SW480 (cell line): ENCODE results near the gene TMEM39A.

Source experiments
- DNase-seq: peaks from one replicate; pipeline ENCODE4 v3.0.0-alpha.2; 2016; ENCODE audit warnings: low spot score

Gene TMEM39A

DNA sequence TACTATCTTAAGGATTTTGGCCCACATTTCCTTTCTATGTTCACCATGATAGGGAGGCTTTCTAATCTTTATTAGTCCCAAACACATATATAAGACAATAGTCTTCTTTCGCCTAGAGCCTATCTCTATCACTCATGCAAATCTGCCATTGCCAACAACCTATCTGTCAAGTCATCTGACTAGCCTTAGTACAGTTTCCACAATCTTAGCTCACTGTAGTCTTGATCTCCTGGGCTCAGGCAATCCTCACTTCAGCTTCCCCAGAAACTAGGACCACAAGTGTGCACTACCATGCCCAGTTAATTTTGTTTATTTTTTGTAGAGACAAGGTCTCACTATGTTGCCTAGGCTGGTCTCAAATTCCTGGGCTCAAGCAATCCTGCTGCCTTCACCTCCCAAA, 6.9 kb downstream of the TMEM39A start:
- no peak for DNase-seq

DNA sequence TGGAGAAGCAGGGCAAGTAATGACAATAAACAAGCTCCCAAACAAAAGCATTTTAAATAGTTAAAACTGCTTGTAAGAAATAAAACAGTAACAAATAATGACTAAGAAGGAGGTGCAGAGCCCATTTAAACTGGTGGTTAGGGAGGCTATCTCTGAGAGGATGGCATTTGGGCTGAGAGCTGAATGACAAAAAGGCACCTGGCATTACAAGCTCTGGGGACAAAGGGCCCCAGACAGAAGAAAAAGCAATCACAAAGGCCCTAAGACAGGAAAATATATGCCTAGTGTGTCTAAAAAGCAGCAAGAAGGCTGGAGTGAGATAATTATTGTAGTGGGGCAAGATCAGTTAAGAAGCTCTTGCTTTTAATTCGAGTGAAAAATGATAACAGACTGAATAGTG, 9.6 kb downstream of the TMEM39A start:
- no peak for DNase-seq

DNA sequence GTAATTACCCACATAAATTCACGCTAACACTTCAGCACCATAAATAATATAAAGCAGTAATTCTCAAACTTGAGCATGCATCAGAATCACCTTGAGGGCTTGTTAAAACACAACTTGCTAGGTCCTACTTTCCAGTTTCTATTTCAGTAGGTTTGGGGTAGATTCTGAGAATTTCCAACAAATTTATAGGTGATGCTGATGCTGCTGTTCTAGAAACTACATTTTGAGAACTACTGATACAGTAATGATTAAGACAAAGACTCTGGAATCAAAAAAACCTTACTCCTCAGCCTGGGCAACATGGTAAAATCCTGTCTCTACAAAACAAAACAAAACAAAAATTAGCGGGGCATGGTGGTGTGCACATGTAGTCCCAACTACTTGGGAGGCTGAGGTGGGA, 18.8 kb downstream of the TMEM39A start:
- no peak for DNase-seq

DNA sequence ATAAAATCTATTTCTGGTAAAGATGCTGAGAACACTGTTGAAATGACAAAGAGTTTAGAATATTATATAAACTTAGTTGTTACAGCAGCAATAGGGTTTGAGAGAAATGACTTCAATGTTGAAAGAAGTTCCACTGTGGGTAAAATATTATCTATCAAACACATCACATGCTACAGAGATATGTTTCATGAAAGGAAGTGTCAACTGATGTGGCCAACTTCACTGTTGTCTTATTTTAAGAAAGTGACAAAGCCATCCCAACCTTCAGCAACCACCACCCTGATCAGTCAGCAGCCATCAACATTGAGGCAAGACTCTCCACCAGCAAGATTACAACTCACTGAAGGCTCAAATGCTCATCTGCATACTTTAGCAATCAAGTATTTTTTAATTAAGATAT, 20.2 kb downstream of the TMEM39A start:
- DNase-seq, result no peak

DNA sequence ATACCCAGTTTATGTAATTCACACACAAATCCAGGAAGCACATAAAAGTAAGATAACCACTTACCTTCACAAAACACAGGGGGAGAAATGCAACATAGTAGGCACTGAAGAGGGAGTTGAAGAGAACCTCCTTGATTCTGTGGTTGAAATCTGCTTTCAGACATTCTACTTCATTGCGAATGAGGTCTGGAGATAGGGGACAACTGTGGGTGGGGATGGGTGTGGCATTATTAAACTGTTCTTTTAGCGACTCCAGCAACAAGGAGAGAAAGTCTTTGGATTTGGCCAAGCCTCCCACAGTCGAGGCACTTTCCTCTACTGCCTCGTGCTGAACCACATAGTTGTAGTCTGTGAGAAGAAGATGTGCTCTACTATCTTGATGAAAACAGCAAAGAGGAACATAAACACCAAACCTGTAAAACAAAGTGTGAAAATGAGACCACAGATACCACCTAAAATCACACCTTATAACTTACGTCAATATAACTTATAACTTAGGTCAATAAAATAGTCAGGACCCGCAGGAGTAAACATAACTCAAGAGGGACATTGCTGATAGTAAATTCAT, 25.6 kb downstream of the TMEM39A start:
- no peak for DNase-seq

DNA sequence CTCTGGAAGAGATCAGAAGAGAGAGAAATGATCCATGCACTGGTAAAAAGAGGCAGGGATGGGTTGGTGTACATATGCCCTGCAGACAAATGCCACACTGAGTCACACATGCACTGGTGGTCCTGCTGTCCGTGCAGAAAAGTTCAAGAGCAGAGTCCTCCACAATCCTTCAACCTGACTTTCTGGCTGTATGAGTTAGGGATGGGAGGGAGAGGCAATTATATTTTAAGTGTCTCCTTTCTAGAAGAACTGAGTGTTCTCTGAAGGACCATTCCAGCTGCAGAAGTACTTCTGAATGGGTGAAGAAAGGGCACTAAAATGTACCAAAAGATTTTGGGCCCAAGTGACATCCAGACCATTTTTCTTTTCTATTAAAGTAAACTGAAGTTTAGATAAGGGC, 26.4 kb downstream of the TMEM39A start:
- DNase-seq, result no peak

DNA sequence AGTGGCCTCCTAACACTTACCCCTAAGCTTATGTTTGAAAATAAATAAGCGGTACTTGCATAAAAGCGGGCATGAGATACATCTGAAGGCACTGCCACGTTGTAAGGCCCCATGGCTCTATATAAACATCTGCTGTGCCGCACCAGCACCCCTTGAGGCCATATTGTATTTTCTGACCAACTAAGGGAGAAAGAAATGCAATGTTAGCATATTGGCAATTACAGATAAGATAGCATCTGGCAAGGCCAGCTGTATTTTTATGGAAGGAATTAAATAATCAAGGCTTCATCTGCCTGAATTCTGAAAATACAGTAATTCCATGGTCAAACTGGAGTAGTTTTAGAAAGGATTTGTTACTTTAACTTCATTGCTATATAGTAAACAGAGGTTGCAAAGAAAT, 28.7 kb downstream of the TMEM39A start:
- DNase-seq, result no peak

DNA sequence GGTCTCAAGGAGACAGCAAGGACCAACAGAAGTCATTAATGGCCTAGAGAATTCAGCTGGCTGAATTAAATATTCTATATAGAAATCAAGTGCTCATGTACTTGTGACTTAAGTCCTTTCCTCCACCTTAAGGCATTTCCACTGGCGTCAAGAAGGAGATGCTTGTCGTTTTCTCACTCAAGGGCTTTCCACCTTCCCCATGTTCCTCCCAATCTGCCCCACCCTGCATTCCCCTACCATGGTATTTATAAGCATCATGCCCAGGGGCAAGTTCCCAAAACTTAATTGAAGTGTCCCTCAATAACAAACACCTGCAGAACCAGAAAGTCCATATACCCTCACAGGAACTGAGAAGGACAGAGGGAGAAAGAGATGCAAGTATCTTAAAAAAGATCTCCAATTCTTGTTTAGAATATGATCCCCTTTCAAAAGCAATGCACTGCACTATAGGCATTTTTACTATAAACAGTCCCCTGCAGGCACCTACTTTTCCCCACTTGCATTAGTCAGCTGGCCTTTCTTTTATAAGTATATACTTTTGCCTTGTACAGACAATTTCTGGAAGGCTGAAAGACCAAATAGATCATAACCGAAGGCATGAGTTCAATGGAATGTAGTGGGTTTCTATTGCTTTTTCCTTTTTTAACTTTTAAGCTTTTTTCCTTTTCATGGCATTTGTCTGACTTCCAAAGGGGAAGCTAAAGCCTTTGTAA, 29.6 kb downstream of the TMEM39A start:
- DNase-seq, result no peak

DNA sequence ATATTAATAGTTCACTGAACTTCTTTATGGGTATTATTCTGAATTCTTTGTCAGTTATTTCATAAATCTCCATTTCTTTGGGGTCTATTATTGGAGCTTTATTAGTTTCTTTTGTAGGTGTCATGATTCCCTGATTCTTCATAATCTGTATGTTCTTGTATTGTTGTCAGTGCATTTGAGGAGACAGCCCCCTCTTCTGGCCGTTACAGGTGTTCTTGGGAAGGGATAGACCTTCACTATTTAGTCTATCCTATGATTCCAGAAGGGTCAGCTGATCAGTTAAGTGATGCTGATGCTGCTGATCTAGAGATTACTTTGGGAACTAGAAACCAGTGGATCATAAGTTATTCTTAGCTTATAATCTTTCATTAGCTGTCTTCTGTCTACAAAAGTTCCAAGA, 34.9 kb downstream of the TMEM39A start:
- no peak for DNase-seq

DNA sequence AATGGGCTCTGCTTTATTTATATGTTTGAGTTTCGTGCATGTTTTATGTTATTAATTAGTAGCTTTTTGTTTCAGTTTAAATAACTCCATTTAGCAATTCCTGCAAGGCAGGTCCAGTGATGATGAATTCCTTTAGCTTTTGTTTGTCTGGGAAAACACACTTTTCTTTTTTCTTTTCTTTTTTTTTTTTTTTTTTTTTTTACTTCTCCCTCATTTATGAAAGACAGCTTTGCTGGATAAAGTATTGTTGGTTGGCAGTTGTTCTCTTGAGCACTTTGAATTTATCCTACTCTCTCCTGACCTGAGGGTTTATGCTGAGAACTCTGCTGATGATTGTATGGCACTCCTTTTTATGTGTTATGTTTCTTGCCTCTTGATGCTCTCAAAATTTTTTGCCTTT, 35.7 kb downstream of the TMEM39A start:
- no peak for DNase-seq

DNA sequence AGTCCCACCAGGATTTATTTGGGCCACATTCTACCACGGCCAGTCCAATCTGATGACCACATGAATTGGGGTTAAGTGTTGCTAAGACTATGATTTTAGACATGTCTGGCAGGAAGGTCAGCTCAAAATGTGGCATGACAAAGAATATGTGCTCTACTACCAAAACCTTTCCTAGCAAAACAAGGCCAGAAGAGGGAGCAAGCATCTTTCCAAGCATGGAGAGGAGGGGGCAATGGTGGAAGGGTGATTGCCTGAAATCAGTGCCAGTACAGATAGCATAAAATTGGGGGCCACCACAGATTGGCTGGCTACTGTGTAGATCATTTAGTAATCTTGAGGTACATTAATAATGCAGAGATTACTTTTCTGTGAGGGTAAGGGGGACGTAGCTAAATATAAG, 43.2 kb downstream of the TMEM39A start:
- peak; percentile 0 for DNase-seq

DNA sequence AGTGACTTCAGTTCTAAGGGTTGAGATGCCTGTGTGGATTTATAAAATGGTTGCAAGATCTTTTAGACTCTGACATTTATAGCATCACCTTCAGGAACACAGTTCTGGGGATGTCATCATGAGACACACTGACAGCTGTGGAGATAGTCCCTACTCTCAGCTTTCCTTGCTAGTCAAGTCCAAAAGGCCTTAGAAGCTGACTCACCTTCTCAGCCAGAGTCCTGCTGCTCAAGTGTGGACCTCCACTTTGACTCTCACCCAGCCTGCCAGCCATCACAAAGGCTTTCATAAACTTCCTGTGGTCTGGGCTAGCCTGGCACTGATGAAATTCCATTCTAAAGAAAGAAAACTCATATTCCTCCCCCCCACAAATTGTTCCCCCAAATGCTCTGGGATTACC, 44.8 kb downstream of the TMEM39A start:
- no peak for DNase-seq

DNA sequence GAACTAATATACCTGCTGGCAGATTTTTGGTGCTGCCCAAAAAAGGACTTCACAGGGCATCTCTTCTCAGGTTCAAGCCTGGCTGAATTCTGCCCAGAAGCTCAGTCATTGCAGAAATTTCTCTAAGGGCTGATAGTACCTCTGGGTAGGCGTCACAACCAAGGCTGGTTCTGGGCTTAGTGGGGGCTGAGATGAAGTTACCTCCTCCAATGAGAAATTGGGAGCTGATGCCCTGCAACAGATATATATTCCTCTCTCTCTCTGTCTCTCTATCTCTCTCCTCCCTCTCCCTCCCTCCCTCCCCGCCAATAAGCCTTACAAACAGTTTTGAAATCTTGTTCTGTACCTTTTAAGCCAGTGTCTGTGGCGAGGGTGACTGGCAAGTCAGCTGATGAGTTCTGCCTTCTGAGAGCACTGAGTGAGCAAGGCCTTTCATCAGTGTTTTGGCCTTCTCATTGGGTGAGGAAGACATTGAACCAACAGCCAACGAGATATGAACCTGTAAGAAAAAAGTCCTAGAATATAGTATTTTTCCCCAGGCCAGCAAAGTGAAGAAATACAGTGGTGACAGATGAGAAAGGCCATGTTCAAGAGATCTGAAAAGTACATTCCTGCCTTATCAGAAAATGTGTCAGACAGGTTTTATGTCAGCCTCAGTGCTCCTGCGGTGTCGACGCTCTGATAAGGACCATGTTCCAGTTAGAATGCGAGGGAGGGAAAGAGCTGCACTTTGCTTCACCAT, 45.5 kb downstream of the TMEM39A start:
- no peak for DNase-seq

DNA sequence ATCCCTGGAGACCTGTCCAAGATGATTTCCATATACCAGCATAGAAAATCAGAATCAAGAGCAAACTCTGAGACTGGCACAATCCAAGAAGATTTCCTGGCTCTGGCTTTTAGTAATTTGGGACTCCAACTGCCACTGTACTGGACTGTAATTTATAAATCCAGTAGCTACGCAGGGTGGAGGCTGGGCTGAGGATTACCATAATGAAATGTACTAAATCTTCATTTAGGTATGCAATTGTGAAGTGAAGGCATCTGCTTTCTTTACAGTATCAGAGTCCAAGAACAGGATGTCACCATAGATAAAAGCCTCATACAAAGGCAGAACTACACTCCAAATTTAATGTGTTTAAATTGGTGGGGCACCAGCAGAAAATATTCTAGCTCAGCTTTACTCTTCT, 46.5 kb downstream of the TMEM39A start:
- DNase-seq, result no peak

DNA sequence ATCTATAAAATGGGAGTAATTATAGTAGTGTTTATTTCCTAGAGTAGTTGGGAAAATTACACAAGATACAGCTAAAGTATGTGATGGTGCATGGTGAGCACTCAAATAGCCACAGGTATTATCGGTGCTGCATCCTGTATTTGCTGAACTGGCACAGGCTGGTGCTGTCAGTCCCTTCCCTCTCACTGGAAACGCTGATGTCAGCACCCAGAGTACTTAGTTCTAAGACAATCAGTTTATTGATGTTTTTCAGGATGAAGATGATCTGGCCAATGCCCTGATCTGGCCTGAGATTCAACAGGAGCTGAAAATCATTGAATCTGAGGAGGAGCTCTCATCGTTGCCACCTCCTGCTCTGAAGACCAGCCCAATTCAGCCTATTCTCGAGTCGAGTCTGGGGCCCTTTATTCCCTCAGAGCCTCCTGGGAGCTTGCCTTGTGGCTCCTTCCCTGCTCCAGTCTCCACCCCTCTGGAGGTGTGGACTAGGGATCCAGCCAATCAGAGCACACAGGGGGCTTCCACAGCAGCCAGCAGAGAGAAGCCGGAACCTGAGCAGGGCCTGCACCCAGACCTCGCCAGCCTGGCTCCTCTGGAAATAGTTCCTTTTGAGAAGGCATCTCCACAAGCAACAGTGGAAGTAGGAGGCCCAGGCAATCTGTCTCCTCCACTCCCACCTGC, 49.7 kb downstream of the TMEM39A start:
- DNase-seq, result no peak

DNA sequence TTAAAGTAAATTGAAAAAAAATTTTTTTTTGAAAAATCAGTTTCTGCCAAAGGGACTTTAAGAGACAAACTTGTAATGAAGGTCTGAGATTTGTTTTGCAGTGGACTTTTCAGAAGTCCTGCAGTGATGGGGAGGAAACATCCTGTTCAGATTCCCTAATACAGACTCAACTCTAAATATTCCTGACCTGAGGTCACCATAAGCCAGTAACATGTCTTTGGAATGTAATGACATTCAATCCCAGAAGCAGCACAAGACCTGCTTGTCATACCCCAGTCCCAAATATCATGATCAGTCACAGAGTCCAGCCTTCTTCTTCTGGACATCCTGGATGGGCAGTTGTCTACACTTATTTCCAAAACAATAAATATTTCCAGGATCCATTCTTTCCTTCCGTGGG, 53.6 kb downstream of the TMEM39A start:
- DNase-seq, result no peak

DNA sequence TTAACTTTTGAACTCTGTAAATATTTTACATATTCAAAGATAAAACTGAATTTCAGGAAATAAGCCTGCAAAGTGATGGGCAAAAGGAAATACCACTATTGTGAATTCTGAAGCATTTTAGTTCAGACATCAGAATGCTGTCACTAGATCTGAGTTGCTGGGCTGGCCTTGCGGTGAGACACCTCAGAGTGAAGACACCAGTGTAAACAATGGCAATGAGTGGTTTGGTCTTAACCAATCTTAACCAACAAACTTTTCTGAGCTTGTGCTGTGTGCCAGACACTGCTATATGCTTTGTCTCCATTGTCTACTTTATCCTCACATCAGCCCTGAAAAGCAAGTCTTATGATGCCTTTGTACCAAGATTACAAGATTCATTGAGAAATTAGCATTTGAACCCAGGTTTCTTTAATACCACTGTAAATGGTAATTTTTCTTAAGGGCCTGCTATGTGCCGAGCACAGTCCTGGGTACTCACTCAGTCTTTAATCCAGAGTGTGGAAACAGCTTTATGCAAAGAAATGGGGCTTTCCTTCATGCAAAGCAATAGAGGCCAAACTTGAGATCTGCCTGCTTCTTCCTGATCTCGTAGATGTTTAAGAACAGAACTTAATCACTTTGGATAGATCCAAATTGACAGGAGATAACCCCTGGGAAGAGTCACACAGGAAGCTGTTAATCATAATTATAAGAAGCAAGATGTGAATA, 55.0 kb downstream of the TMEM39A start:
- no peak for DNase-seq

DNA sequence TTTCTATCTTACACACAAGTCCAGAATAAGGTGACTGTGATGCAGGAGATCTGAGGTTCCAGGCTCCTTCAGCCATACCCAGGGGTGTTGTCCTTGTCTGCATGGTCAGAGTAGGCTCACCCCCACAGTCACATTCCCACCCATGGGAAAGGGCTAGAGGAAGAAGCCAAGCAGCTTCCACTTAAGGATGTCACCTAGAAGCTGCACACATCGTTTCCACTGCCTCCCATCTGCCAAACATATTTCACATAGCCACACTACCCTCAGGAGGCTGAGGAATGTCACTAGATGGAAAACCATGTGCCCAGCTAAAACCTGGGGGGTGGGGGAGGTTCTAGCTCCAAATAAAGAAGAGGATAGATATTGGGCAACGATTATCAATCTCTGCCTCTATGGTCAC, 58.1 kb downstream of the TMEM39A start:
- DNase-seq, result no peak

DNA sequence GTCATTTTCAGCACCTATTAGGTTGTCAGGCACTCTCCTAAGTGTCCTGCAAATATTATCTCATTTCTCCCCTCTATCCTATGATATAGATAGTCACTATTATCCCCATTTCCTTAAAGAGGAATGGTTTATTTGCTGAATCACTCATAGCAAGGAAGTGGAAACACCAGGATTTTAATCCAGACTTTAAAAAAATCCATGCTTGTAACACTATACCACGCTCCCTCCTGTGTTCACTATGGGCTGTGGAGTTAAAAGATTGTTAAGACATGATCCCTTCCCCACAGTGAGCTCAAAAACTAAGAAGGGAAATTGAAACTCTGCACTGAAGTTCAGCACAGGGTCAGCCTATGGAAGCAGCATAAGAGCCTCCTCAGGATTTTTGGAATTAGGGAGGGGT, 60.2 kb downstream of the TMEM39A start:
- DNase-seq, result no peak

DNA sequence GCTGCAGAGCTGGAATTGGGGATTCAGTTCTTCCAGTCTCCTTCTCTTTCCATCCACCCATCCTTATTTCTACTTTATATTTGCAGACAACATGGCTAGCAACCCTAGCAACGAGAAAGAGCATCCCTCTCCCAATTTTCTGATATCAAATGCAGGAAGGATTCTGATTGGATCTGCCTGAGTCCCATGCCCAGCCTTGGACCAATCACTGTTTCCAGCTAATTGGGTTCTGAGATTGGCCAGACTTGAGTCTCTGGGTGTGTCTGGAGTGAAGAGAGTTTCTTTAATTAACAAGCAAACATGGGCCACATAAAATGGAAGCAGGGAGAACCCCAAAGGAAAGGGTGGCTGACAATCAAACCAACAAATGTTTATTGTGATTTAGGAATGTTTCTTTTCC, 60.6 kb downstream of the TMEM39A start:
- DNase-seq, result no peak

DNA sequence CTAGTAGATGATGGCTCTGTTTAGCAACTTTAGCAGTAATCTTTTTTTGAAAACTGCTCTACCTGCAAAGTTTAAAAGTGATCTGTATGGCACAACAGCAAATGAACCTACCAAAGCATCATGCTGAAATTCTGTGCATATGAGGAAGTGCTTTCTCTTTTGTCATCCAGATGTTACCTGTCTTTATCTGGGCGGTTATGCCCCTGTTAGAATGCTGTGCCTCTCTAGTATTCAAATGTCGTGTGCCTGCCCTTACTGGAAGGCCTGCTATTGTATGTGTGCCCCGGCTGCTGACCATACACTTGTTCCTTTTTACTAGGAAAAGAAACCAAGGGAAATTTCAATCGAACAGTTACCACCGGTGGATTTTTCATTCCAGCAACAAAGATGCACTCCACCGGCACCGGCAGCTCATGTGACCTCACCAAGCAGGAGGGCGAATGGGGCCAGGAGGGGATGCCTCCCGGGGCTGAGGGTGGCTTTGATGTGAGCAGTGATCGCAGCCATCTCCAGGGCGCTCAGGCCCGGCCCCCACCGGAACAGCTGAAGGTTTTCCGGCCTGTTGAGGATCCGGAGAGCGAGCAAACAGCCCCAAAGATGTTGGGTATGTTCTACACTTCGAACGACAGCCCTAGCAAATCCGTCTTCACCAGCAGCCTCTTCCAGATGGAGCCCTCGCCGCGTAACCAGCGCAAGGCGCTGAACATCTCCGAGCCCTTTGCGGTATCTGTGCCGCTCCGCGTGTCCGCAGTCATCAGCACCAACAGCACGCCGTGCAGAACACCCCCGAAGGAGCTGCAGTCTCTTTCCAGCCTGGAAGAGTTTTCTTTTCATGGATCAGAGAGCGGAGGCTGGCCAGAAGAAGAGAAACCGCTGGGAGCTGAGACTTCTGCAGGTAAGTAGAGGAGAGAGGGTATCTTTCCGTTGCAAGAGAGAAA, 61.6 kb downstream of the TMEM39A start:
- no peak for DNase-seq
